GM19023 (cell line): ENCODE measurements around the gene PIK3R5.
"Not testable (repeated sequence)": the region's sequence is repeated elsewhere in the genome, so short reads cannot be mapped to it uniquely, and the experiment has no call there.

Source experiments
- ATAC-seq: cut with Tn5 transposase; IDR thresholded peaks from one replicate; pipeline ENCODE4 v1.9.1; 2021; ENCODE audit warnings: mild to moderate bottlenecking, moderate library complexity; ENCODE audit not compliant: unreplicated experiment

PIK3R5 gene

GRCh38 chr17:8988263-8988935 is 22.9 kb upstream of the PIK3R5 start:
- ATAC-seq: not testable (repeated sequence)

- ATAC-seq: no peak
Observed at GRCh38 chr17:8986295-8986694, 20.8 kb upstream of the PIK3R5 start.

- no peak for ATAC-seq
Observed at GRCh38 chr17:8985054-8985701, 19.7 kb upstream of the PIK3R5 start.

- ATAC-seq: not testable (repeated sequence)
Observed at GRCh38 chr17:8984225-8984624, 18.7 kb upstream of the PIK3R5 start.

- no peak for ATAC-seq
Observed at GRCh38 chr17:8981443-8981842, 15.9 kb upstream of the PIK3R5 start.

- no peak for ATAC-seq
Observed at GRCh38 chr17:8979715-8980114, 14.2 kb upstream of the PIK3R5 start.

GRCh38 chr17:8976638-8977037 is 11.1 kb upstream of the PIK3R5 start:
- ATAC-seq: no peak

GRCh38 chr17:8975091-8975725 is 9.7 kb upstream of the PIK3R5 start:
- ATAC-seq: no peak

- no peak for ATAC-seq
Observed at GRCh38 chr17:8969901-8970300, 4.4 kb upstream of the PIK3R5 start.

GRCh38 chr17:8968503-8968902 is 3.0 kb upstream of the PIK3R5 start:
- no peak for ATAC-seq

- ATAC-seq: no peak
Observed at GRCh38 chr17:8967861-8968260, 2.4 kb upstream of the PIK3R5 start.

GRCh38 chr17:8966926-8967325 is 1.4 kb upstream of the PIK3R5 start:
- ATAC-seq: no peak

GRCh38 chr17:8964801-8965393 is 610 bp downstream of the PIK3R5 start:
- peak; percentile 24 for ATAC-seq

GRCh38 chr17:8963647-8964258 is 1.8 kb downstream of the PIK3R5 start:
- no peak for ATAC-seq

- no peak for ATAC-seq
Observed at GRCh38 chr17:8963014-8963413, 2.5 kb downstream of the PIK3R5 start.

- no peak for ATAC-seq
Observed at GRCh38 chr17:8961829-8962228, 3.7 kb downstream of the PIK3R5 start.

GRCh38 chr17:8960325-8961140 is 5.0 kb downstream of the PIK3R5 start:
- no peak for ATAC-seq

GRCh38 chr17:8959312-8959918 is 6.1 kb downstream of the PIK3R5 start:
- no peak for ATAC-seq

GRCh38 chr17:8957721-8958120 is 7.8 kb downstream of the PIK3R5 start:
- no peak for ATAC-seq

GRCh38 chr17:8956465-8956902 is 9.0 kb downstream of the PIK3R5 start:
- no peak for ATAC-seq
